Endothelial cell of umbilical vein (primary cell): ENCODE results near the gene FRA10AC1. TPM values are rescaled to one million over a fixed set of nuclear protein-coding genes. Genes with fewer than 3 reads are reported as not detected.

Source experiments
- BruUV-seq: library from RNA; stranded (reverse); fragments of 400-500 nt; replicated peaks from 2 replicates; lab custom pipeline; 2021; lab: Mats Ljungman, UMichigan
- CTCF ChIA-PET: fragments of 300-600, 350-600 bp; sonication (Branson Sonifier 250); formaldehyde crosslinking; loops from one replicate; lab custom pipeline; 2021; ENCODE audit warnings: antibody characterized with exemption, inconsistent platforms; lab: Charles Lee
- POLR2A ChIA-PET: fragments of 300-600, 350-600 bp; sonication (Branson Sonifier 250); formaldehyde crosslinking; loops from one replicate; lab custom pipeline; 2021; ENCODE audit warnings: antibody characterized with exemption, inconsistent platforms; lab: Charles Lee
- DNase-seq: peaks from one replicate; pipeline ENCODE4 v3.0.0-alpha.2; 2011; ENCODE audit warnings: low read depth, low spot score
- FAIRE-seq: peaks from 2 replicates; lab custom pipeline; 2011; peaks lifted over from hg19 to GRCh38; lab: Jason Lieb, UNC
- H2AFZ ChIP-seq: 2 replicates; pipeline ENCODE4 v1.6.0; 2012; ENCODE audit warnings: low read depth, low read length, control low read depth, inconsistent platforms
- H3K27ac ChIP-seq: 2 replicates; pipeline ENCODE4 v1.5.1; 2011; ENCODE audit warnings: low read depth, mild to moderate bottlenecking, control low read depth, low read length, moderate library complexity; ENCODE audit not compliant: insufficient read depth
- H3K27me3 ChIP-seq, 2 experiments: 2 replicates each; pipeline versions ENCODE4 v1.6.0 to v1.6.1; 2011; ENCODE audit warnings: low read length in 2 of 2, mixed read lengths in 1 of 2; ENCODE audit not compliant: control insufficient read depth in 2 of 2, insufficient read depth in 2 of 2
- H3K36me3 ChIP-seq, 2 experiments: 2 replicates in 1 of 2; 3 replicates in 1 of 2; pipeline ENCODE4 v1.5.1; 2011; ENCODE audit warnings: low read length in 2 of 2, mild to moderate bottlenecking in 1 of 2, moderate library complexity in 1 of 2; ENCODE audit not compliant: control insufficient read depth in 2 of 2, insufficient read depth in 2 of 2; ENCODE audit errors: extremely low read depth in 1 of 2
- H3K4me1 ChIP-seq: 3 replicates; pipeline ENCODE4 v1.5.1; 2011; ENCODE audit warnings: mild to moderate bottlenecking, low read length; ENCODE audit not compliant: control insufficient read depth, insufficient read depth; ENCODE audit errors: extremely low read depth
- H3K4me2 ChIP-seq: 2 replicates; pipeline ENCODE4 v1.6.1; 2011; ENCODE audit warnings: low read length, control low read depth, mixed read lengths; ENCODE audit not compliant: insufficient read depth
- H3K4me3 ChIP-seq, 3 experiments: fragments of 200-600 bp in 1 of 3; sonication (generic), shearing (Covaris generic) in 1 of 3; replicated peaks in 1 of 3; 2 replicates each; pipeline ENCODE4 v1.5.1; 2011 to 2016; ENCODE audit warnings: control low read depth in 3 of 3, low read length in 3 of 3, mild to moderate bottlenecking in 2 of 3, inconsistent platforms in 1 of 3, low read depth in 1 of 3, moderate library complexity in 1 of 3; ENCODE audit not compliant: insufficient read depth in 1 of 3
- H3K79me2 ChIP-seq: 2 replicates; pipeline ENCODE4 v1.6.0; 2012; ENCODE audit warnings: low read length, inconsistent platforms; ENCODE audit not compliant: control insufficient read depth, insufficient read depth
- H3K9ac ChIP-seq: replicated peaks from 2 replicates; pipeline ENCODE3; 2011; ENCODE audit warnings: low read length, control low read depth; ENCODE audit not compliant: insufficient read depth; ENCODE audit errors: extremely low read depth
- H3K9me1 ChIP-seq: replicated peaks from 3 replicates; pipeline ENCODE4 v1.6.0; 2011; ENCODE audit warnings: mild to moderate bottlenecking, low read length; ENCODE audit not compliant: control insufficient read depth, insufficient read depth; ENCODE audit errors: extremely low read depth
- H3K9me3 ChIP-seq: replicated peaks from 2 replicates; pipeline ENCODE4 v1.5.1; 2012; ENCODE audit warnings: low read length, inconsistent platforms; ENCODE audit not compliant: control insufficient read depth, insufficient read depth
- H4K20me1 ChIP-seq: replicated peaks from 2 replicates; pipeline ENCODE3; 2011; ENCODE audit warnings: mild to moderate bottlenecking, low read length; ENCODE audit not compliant: control insufficient read depth, insufficient read depth; ENCODE audit errors: extremely low read depth
- EZH2 ChIP-seq: IDR thresholded peaks from 2 replicates; pipeline ENCODE4 v1.6.1; 2012; ENCODE audit warnings: borderline replicate concordance, low read depth, mild to moderate bottlenecking, moderate library complexity, low read length, inconsistent platforms; ENCODE audit not compliant: severe bottlenecking
- FOS ChIP-seq: IDR thresholded peaks from 2 replicates; pipeline ENCODE4 v1.6.1; 2011; ENCODE audit warnings: mild to moderate bottlenecking, low read length, moderate library complexity, borderline replicate concordance; ENCODE audit not compliant: insufficient read depth
- GATA2 ChIP-seq: IDR thresholded peaks from 2 replicates; pipeline ENCODE4 v1.7.0; 2011; ENCODE audit warnings: low read depth, mild to moderate bottlenecking, moderate library complexity, mixed read lengths, low read length; ENCODE audit not compliant: insufficient read length, insufficient read depth
- JUN ChIP-seq: IDR thresholded peaks from 2 replicates; pipeline ENCODE4 v1.6.1; 2011; ENCODE audit warnings: borderline replicate concordance, low read depth; ENCODE audit not compliant: insufficient read length, insufficient read depth
- MAX ChIP-seq: IDR thresholded peaks from 2 replicates; pipeline ENCODE4 v1.6.1; 2011; ENCODE audit not compliant: insufficient read depth, insufficient read length
- MYC ChIP-seq: IDR thresholded peaks from one replicate; pipeline ENCODE4 v1.6.1; 2011; ENCODE audit warnings: mild to moderate bottlenecking, low read depth, low read length
- POLR2A ChIP-seq: IDR thresholded peaks from 2 replicates; pipeline ENCODE4 v1.6.1; 2012; ENCODE audit warnings: low read depth, mild to moderate bottlenecking, control low read depth, low read length
- POLR2AphosphoS5 ChIP-seq: IDR thresholded peaks from 2 replicates; pipeline ENCODE4 v1.6.1; 2012; ENCODE audit warnings: low read depth, mild to moderate bottlenecking, control low read depth, low read length, moderate library complexity; ENCODE audit not compliant: insufficient read depth
- dilution Hi-C: fragments of 300-500 bp; cut with MboI; formaldehyde crosslinking; loops from one replicate; pipeline ENCODE4 v1.15.0; 2019; ENCODE audit warnings: low sequenced_read_pairs; ENCODE audit not compliant: extremely low pct_ligation_motif_present
- intact Hi-C: fragments of 100-400 bp; cut with micrococcal nuclease; formaldehyde crosslinking; loops from one replicate; pipeline ENCODE4 v1.10.0; 2022
- polyA plus RNA-seq, 4 experiments: library from polyadenylated mRNA; depleted of rRNA in 3 of 4; stranded (reverse) in 3 of 4; unstranded in 1 of 4; fragments of >200 nt; gene quantifications; 2 replicates each; pipeline versions ENCODE4 v1.2.1 to v1.2.3, GENCODE V29; 2011 to 2012; ENCODE audit warnings: missing spikeins in 1 of 4
- total RNA-seq: library from RNA; stranded (reverse); gene quantifications from 2 replicates; pipeline ENCODE4 v1.2.3, GENCODE V29; 2021
- TF ChIP-seq, protein P1 (sequence below), 2 donors: IDR thresholded peaks; 1 replicate in 1 of 2; 2 replicates in 1 of 2; pipeline ENCODE4 v1.5.1; 2011; ENCODE audit warnings: low read length in 2 of 2, mild to moderate bottlenecking in 2 of 2, moderate library complexity in 2 of 2, control low read depth in 1 of 2, inconsistent platforms in 1 of 2, low read depth in 1 of 2; ENCODE audit not compliant: insufficient read depth in 1 of 2; ENCODE audit errors: extremely low read depth in 1 of 2

FRA10AC1 gene
- total and polyA plus RNA-seq, 2 donors (not counting 3 experiments of a cell fraction or from before 2014, with no cell fraction given): 4.0 to 24.4 TPM

DNA sequence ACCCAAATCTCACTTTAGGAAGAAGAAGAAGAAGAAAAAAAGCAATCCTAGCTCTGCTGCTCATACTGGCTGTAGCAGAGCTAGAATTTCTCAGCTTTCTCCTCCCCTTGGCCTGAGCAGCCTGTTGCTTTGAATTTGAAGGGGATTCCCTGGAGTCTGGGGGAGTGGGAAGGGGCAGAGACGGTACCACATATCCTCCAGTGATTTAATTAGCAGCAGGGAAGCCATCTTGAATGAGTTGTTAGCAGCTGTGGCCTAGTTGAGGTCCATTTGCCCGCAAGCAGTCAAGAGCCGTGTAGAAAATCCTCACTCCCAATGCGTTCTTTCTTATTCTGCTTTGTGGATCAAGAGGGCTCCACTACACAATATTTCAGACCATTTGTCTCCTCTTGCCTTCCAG, 73.5 kb downstream of the FRA10AC1 start:
- Histone ChIP-seq H3K27ac (no peak overlapping the region), H3K36me3 (no peaks in the 10 kb centered on the region), H3K4me3 (no peak overlapping the region), H3K9me3 (no peaks in the 10 kb centered on the region), H3K4me1 (no peaks in the 10 kb centered on the region), H2AFZ (no peak overlapping the region), H4K20me1 (no peaks in the 10 kb centered on the region), H3K9me1 (no peaks in the 10 kb centered on the region), H3K79me2 (no peaks in the 10 kb centered on the region), H3K9ac (no peak overlapping the region), H3K4me2 (no peak overlapping the region), H3K27me3 (peaks cover 0 to 10% of the 10 kb centered on the region in 2 experiments)
- FAIRE-seq (no peak), DNase-seq (no peak)
- TF ChIP-seq GATA2 (no peak), JUN (no peak), MYC (no peak), MAX (no peak), FOS (no peak), EZH2 (no peak), POLR2AphosphoS5 (no peak), POLR2A (no peak)
- TF ChIP-seq, protein P1, sequence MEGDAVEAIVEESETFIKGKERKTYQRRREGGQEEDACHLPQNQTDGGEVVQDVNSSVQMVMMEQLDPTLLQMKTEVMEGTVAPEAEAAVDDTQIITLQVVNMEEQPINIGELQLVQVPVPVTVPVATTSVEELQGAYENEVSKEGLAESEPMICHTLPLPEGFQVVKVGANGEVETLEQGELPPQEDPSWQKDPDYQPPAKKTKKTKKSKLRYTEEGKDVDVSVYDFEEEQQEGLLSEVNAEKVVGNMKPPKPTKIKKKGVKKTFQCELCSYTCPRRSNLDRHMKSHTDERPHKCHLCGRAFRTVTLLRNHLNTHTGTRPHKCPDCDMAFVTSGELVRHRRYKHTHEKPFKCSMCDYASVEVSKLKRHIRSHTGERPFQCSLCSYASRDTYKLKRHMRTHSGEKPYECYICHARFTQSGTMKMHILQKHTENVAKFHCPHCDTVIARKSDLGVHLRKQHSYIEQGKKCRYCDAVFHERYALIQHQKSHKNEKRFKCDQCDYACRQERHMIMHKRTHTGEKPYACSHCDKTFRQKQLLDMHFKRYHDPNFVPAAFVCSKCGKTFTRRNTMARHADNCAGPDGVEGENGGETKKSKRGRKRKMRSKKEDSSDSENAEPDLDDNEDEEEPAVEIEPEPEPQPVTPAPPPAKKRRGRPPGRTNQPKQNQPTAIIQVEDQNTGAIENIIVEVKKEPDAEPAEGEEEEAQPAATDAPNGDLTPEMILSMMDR (IDR thresholded peaks at IDR 0.05; ENCODE audit: extremely low read depth in 1 of 2, insufficient read depth in 1 of 2, low read depth in 1 of 2, low read length in 2 of 2): no peak
- dilution Hi-C loops (no loop called here), intact Hi-C loops (no loop called here)
- POLR2A ChIA-PET: no interaction called here
- no TSS peak for BruUV-seq
- CTCF ChIA-PET: no interaction called here
